Measurements from ENCODE around the gene RUFY1. TPM values are rescaled to one million over a fixed set of nuclear protein-coding genes. Genes with fewer than 3 reads are reported as not detected.

The RUFY1 gene
- total and polyA plus RNA-seq, 10 of the 15 experiments (the other 5 are each of a cell fraction or from before 2014, with no cell fraction given): 5.7 to 36.3 (median 24.5) TPM

DNA sequence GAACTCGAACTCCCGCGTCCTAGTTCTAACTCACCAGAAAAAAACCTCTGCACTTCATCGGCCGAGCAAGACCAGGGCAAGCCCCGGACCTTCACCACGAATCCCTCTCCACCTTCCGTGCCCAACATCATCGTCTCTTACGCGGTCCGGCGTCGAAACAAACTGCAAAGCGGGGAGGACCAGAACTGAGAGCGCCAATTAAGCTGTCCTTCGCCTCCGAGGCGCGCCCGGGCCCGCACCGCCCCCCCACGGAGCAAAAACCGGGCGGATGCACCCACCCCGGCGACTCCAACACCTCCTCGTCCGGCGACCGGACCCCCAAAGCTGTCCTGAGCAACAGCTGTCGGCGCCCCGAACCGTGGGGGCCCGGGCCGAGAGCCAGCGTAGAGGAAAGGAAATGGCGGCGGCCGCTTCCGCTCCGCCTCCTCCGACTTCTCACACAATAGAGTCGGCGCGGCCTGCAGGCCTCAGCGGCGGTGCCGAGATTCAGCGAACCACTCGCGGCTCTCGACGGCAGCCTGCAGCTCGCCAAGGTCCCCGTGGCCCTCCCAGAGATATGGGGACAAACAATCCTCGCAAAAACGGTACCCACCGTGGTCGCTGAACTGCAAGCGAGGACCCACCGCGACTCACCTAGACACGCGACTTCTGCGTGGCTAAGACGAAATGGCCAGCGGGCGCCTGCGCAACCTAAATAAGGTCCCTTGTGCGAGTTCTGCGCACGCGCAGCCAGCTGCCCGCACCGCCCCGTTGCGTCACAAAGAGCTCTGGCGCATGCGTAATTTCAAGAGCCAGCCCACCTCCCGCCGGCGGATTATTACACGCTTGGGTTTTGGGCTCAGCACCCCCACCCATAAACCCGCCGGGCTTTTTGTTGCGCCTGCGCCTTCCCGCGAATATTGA, 72.9 kb downstream of the RUFY1 start, which contains the start of gene HNRNPH1:
HNRNPH1 (minus strand) TSS at position 669 of the 903 bp plus-strand sequence; CDS start at position 131, 538 bp downstream.
- BruUV-seq (replicated peaks): no TSS peak
- H3K27me3 ChIP-seq (replicated peaks in 1 of 2; ENCODE audit: control insufficient read depth in 2 of 2, insufficient read depth in 2 of 2, low read length in 1 of 2): no peaks in the 10 kb centered on the region
- SMC1A ChIA-PET (ENCODE audit: uncharacterized antibody, unreplicated experiment): interaction anchor here (0.6 to 1.5 kb wide), 6 partner anchors 10 to 1622 kb away, joined by 3 to 5 read pairs (median 3); no protein-coding TSS in a partner anchor
- peak within 1 kb of the TSS; percentile 78 for H2AFZ ChIP-seq (ENCODE audit: control insufficient read depth, low read depth, low read length)
- DNase-seq (ENCODE audit: low read depth, low spot score): peak; percentile 97
- H3K27ac ChIP-seq (ENCODE audit: control insufficient read depth, insufficient read depth): peak within 1 kb of the TSS; percentile 98
- WGBS (ENCODE audit: insufficient coverage, insufficient replicate concordance, low lambda C conversion rate, missing lambda C conversion rate): 1% methylated on average over 88 of the region's 92 CpGs
- H3K4me2 ChIP-seq (ENCODE audit: control insufficient read depth, insufficient read depth): peak within 1 kb of the TSS; percentile 75
- H3K36me3 ChIP-seq (ENCODE audit: control insufficient read depth in 2 of 2, insufficient read depth in 2 of 2, low read length in 1 of 2): peaks cover 1 to 22% of the 10 kb centered on the region in 2 experiments
- in situ Hi-C loops (cut with MboI) (no loop called here), intact Hi-C loops (cut with micrococcal nuclease; ENCODE audit: unreplicated experiment) (loop anchor here (2.0 to 5.0 kb wide), 2 partner anchors 66 to 76 kb away; partner anchors contain the start of gene CANX)
- RAD21 ChIA-PET (ENCODE audit: unreplicated experiment): interaction anchor here (0.7 to 1.6 kb wide), 10 partner anchors 9 to 235 kb away, joined by 3 to 7 read pairs (median 4); partner anchors contain the start of genes MAML1, MRNIP, RUFY1 and SQSTM1
- no peaks in the 10 kb centered on the region for H3K9me3 ChIP-seq (replicated peaks; ENCODE audit: control insufficient read depth, insufficient read depth, low read length)
- POLR2A ChIA-PET: interaction anchor here (0.6 to 2.3 kb wide), 17 partner anchors 10 to 998 kb away, joined by 3 to 16 read pairs (median 4); partner anchors contain the start of genes CANX, CBY3, MAML1 and RUFY1
- peak; percentile 81 for ATAC-seq
- H3K4me3 ChIP-seq: peak within 1 kb of the TSS; percentile 95
- peak; percentile 65 for FAIRE-seq
- peaks cover 60% of the 10 kb centered on the region for H3K79me2 ChIP-seq (ENCODE audit: control insufficient read depth, insufficient read depth, low read length)
- peaks cover 14% of the 10 kb centered on the region for H4K20me1 ChIP-seq (ENCODE audit: control insufficient read depth, insufficient read depth)
- H3K9ac ChIP-seq (ENCODE audit: control insufficient read depth, insufficient read depth, low read length): peak within 1 kb of the TSS; percentile 99
- CTCF ChIA-PET: interaction anchor here (0.8 to 1.4 kb wide), 10 partner anchors 9 to 87 kb away, joined by 3 to 5 read pairs (median 4); no protein-coding TSS in a partner anchor
- peaks cover 7% of the 10 kb centered on the region for H3K4me1 ChIP-seq (ENCODE audit: control insufficient read depth, insufficient read depth, low read length)
- TF ChIP-seq SP1 (IDR thresholded peaks at IDR 0.05; ENCODE audit: low read depth, low read length) (peak; percentile 68), FOXK2 (IDR thresholded peaks at IDR 0.05) (no peak; the same call in 1 of the 2 replicates), CREB1 (IDR thresholded peaks at IDR 0.05; ENCODE audit: low read depth) (peak; percentile 62), CHD4 (IDR thresholded peaks at IDR 0.05) (no peak), ZNF687 (IDR thresholded peaks at IDR 0.05) (peak; percentile 96), RUNX3 (IDR thresholded peaks at IDR 0.05; ENCODE audit: low read length) (peak; percentile 64), BCL11A (IDR thresholded peaks at IDR 0.05; ENCODE audit: low read depth, low read length) (0 out of 2 replicates have a peak, but pooled peaks have one; percentile 24), MXI1 (IDR thresholded peaks at IDR 0.05; ENCODE audit: low read depth, low read length) (peak; percentile 92), MEF2A (IDR thresholded peaks at IDR 0.05; ENCODE audit: insufficient read depth, low read depth, low read length) (peak; percentile 32; the same call in 1 of the 2 replicates), TCF3 (IDR thresholded peaks at IDR 0.05; ENCODE audit: borderline replicate concordance, insufficient read depth, low read depth, low read length) (peak; percentile 92; the same call in 1 of the 2 replicates), ZNF207 (IDR thresholded peaks at IDR 0.05; ENCODE audit: borderline replicate concordance) (peak; percentile 98), ATF7 (IDR thresholded peaks at IDR 0.05; ENCODE audit: low read depth) (peak; percentile 43), PML (IDR thresholded peaks at IDR 0.05; ENCODE audit: low read length) (peak; percentile 99), CREM (IDR thresholded peaks at IDR 0.05; ENCODE audit: low read depth) (peak; percentile 54), HCFC1 (IDR thresholded peaks at IDR 0.05; ENCODE audit: low read length) (peak; percentile 67), NRF1 (conservative IDR thresholded peaks at IDR 0.05; ENCODE audit: low read depth, low read length) (peak; percentile 98)
- TF ChIP-seq, protein P1, sequence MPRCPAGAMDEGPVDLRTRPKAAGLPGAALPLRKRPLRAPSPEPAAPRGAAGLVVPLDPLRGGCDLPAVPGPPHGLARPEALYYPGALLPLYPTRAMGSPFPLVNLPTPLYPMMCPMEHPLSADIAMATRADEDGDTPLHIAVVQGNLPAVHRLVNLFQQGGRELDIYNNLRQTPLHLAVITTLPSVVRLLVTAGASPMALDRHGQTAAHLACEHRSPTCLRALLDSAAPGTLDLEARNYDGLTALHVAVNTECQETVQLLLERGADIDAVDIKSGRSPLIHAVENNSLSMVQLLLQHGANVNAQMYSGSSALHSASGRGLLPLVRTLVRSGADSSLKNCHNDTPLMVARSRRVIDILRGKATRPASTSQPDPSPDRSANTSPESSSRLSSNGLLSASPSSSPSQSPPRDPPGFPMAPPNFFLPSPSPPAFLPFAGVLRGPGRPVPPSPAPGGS (IDR thresholded peaks at IDR 0.05; ENCODE audit: borderline replicate concordance, insufficient read depth, low read depth, low read length, poor library complexity, severe bottlenecking): no peak

Data from GM12878 (cell line).